NCI-H524 (cell line): ENCODE data around the gene TBL1Y.
"Not testable (repeated sequence)": the region's sequence is repeated elsewhere in the genome, so short reads cannot be mapped to it uniquely, and the experiment has no call there.

Experiments used
- DNase-seq, 2 experiments: peaks; one replicate each; lab custom pipeline; 2025; lab: John Stamatoyannopoulos, UW

The TBL1Y gene

GRCh38 chrY:6910372-6911252 lies at the start of gene TBL1Y:
Gene TBL1Y, plus strand, starts transcription at chrY:6910697. Its CDS starts 114,388 bp downstream, at chrY:7025085.
- DNase-seq, result no peak

GRCh38 chrY:6894496-6894895 lies 16.0 kb upstream of the TBL1Y start:
- no peak for DNase-seq

GRCh38 chrY:6895236-6895635 lies 15.3 kb upstream of the TBL1Y start:
- DNase-seq, result no peak

- not testable (repeated sequence) for DNase-seq
These were observed 8.4 kb upstream of the TBL1Y start for GRCh38 chrY:6902116-6902515.

DNA sequence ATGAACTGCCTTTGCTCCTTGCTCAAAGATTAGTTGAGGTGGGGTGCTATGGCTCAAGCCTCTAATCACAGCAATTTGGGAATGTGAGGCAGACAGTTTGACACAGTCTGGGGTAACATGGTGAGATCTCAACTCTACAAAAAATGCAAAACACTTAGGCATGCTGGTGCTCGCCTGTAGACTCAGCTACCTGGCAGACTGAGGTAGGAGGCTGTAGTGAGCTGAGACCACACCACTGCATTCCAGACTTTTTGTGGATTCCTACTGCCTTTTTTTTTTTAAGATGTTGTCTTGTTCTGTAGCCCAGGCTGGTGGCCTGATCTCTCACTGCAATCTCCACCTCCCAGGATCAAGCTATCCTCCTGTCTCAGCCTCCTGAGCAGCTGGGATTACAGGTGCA lies 2.9 kb upstream of the TBL1Y start:
- DNase-seq, result no peak

GRCh38 chrY:6908021-6908420 lies 2.5 kb upstream of the TBL1Y start:
- not testable (repeated sequence) for DNase-seq

- no peak for DNase-seq
These were observed 1.4 kb upstream of the TBL1Y start for GRCh38 chrY:6909118-6909521.

DNA sequence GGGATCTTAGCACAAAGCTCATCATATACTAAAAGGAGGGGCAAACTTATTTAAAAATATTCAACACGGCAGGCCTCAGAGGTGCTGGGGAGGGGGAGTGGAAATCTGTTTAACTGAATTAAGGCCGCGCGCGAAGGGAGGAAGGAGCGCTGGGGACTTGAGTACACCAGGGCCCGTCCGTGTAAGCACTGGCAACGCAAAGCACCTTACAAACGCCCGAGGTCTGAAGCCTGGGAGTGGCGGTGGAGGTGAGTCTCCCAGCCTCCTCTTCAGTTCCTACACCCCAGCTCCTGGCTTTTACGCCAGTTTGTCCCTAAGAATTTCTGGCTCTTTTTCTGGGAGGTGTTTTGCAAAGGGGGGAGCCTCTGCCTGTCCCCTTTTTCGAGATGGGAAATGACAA lies 641 bp upstream of the TBL1Y start:
- DNase-seq, result no peak

- no peak for DNase-seq
These were observed 870 bp downstream of the TBL1Y start, which contains the start of gene AMELY for GRCh38 chrY:6911253-6911881. Gene AMELY, minus strand, starts transcription at chrY:6911752. Its CDS starts 39,144 bp downstream, at chrY:6872608.

DNA sequence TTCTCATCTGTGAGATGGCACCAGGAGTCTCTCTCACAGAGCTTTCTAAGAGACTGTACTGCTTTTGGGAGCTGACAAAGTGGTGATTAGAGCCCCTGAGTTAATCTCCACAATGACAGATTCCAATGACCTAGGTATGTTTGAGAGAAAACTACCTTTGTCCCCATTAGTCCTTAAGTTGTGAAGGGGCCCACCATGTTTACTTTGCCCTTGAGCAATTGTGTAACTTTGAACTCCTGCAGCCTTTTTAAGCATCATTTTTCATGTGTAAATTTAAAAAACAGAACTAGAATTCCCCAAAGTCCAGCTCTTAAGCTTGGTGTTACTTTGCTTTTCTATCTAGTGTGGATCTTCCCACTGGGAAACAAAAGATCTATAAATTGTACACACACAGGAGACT lies 2.9 kb downstream of the TBL1Y start:
- no peak for DNase-seq

DNA sequence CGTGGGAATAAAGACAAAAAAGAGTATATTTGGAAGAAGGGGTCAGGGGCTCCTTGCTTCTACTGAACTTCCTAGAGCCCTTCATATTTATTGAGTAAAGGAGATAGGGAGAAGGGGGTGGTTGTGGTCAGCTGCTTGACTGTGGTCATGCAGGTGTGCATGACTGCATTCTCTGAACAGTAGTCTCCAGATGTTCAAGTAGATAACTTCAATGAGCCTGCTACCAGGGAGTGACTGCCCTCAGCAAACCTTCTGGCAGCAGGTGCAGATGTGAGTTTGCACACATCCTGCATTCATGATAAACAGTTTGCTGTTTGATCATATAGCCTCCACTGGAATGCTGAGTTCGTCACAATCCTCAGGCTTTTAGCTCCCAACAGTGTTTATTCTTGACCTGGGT lies 10.6 kb downstream of the TBL1Y start:
- DNase-seq, result no peak

DNA sequence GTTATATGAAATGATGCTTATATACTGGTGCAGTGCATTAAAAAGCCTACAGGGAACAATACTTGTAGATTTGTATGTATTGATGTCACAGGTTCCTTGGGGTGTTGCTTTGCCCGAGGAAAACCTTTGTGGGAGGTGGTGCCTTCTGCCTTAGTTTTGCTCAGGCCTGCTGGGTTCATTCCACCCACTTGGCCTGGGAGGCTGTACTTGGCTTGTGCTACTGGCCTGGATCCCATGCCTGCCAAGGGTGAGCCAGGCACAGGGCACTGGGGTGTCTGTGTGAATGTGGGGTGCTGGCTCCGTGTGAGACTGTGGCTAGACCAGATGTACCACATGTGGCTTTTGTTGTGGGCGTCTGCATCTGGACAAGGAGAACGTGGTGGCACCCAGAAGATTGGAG lies 17.8 kb downstream of the TBL1Y start:
- DNase-seq, result no peak

DNA sequence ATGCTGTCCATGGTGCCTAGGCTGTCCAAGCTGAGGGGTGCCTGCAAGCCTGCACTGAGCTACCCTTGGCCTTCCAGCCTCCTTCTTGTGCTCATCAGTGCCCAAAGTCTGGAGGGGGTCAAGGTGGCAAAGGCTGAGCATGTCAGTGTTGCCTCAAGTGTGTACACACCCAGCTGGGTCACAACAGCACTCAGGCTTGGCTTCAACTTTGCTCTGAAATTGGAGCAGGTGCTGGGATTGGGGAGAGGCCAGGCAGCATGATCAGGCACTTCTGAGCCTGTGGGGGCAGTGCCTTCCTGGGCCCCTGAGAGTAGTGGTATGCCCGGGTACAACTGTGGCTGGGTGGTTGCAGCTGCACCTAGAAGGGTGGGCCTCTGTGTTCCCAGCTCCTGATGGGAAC lies 18.7 kb downstream of the TBL1Y start:
- no peak for DNase-seq

DNA sequence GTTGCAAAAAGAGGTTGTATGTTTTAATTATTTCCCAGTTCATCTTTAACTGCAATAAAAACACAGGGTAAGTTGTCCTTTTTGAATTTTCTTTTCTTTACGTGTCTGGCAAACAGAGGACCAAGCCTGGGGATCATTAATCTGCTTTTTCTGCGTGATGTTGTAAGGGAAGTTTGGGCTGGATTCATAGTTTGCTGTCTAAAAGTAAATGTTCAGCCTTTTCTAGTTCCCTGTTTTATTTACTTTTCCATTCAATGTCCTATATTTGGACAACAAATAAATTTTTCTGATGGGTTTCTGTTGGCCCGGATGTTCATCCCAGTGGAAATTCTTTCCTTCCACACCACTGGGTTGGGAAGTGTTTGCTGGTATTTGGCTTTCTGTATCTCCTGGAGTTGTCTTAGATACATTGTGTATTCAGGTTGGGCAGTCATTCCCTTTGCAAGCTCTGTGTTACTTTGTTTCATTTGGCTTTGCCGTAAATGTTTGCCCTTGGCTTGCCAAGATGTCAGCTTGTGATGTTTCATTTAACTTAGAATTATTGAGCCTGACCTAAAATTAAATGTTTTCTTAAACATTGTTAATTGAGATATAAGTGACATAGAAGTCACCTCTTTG lies 21.4 kb downstream of the TBL1Y start:
- no peak for DNase-seq

- DNase-seq, result no peak
These were observed 25.0 kb downstream of the TBL1Y start for GRCh38 chrY:6935497-6935896.

GRCh38 chrY:6947695-6948094 lies 37.2 kb downstream of the TBL1Y start:
- no peak for DNase-seq

DNA sequence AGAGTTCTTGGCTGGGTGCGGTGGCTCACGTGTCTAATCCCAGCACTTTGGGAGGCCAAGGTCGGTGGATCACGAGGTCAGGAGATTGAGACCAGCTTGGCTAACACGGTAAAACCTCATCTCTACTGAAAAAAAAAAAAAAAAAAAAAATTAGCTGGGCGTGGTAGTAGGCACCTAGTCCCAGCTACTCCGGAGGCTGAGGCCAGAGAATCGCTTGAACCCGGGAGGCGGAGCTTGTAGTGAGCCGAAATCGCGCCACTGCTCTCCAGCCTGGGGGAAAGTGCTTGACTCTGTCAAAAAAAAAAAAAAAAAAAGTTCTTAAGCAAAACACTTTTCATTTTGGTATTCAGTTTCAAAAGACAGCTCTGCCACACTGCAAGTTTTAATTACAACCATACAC lies 37.9 kb downstream of the TBL1Y start:
- DNase-seq, result no peak

- DNase-seq, result no peak
These were observed 39.5 kb downstream of the TBL1Y start for GRCh38 chrY:6949947-6950346.

DNA sequence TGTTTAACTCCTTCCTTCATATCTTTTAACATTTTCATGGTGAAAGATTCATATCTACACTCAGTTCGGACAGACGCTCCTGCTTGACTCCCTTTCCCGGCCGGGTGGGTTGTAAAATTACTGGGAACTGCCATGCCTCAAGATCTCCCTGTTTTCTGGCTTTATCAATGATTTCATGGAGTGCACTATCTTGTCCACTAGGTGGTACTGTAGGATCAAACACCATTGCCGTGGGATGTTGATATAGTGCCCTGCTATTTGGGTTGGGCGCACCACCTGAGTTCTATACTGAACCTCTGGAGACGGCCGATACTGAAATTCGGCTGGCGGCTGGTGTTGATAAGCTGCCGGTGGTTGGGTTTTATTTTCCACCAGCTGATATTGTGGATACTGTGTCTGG lies 54.2 kb downstream of the TBL1Y start:
- no peak for DNase-seq

DNA sequence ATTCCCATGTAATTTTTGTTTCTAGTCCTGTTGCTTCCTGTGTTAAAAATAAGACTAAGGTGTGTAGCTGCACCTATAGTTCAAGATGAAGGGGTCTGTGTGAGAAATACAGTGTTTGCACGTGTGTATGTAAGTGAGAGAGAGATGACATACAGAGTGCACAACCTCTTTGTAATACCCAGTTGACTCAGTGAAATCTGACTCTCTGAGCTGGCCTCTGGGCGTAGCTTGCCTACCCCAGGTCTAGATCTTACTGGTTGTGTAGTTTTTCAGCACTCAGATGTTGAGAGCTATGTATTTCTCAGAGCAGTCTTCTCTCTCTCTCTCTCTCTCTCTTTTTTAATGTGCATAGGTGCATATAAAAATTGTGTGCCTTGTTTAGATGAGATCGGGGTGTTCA lies 56.0 kb downstream of the TBL1Y start:
- DNase-seq, result no peak

- DNase-seq, result no peak
These were observed 57.2 kb downstream of the TBL1Y start for GRCh38 chrY:6967736-6968135.

GRCh38 chrY:6968191-6968590 lies 57.7 kb downstream of the TBL1Y start:
- DNase-seq, result no peak

DNA sequence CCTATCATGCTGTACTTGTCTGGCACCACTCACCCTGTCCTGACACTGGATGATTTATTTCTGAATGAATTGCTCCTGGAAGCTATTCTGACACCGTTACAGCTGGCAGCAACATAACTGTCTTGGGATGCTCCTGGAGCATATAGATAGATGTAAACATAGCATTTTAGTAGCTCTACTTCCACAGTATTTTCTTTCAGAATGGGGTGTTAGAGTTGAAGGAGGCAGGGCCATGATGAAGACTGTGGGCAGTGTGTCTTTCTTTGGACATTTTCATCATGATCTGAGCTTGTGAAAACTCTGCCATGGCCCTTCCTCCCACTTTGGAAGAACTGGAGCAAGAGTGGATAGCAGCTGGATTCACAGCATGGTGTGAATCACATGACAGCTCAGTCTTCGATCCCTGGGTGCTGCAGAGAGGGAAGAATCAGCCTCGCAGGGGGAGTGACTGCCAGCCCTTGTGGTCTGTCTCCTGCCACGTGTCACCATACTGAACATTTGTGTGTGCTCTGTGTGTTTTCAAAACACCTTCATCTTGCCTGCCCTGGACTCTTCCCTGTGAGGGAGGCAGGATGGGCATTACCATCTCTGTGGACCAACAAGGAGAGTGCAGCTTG lies 61.9 kb downstream of the TBL1Y start:
- no peak for DNase-seq
